Putamen (tissue), 1 donor: ENCODE results near the gene GIMAP6.
"Not testable (repeated sequence)": the region's sequence is repeated elsewhere in the genome, so short reads cannot be mapped to it uniquely, and the experiment has no call there.

ENCODE experiments used
- DNase-seq: peaks from one replicate; pipeline ENCODE4 v3.0.0-alpha.2; 2016; ENCODE audit warnings: low spot score

GIMAP6 gene

DNA sequence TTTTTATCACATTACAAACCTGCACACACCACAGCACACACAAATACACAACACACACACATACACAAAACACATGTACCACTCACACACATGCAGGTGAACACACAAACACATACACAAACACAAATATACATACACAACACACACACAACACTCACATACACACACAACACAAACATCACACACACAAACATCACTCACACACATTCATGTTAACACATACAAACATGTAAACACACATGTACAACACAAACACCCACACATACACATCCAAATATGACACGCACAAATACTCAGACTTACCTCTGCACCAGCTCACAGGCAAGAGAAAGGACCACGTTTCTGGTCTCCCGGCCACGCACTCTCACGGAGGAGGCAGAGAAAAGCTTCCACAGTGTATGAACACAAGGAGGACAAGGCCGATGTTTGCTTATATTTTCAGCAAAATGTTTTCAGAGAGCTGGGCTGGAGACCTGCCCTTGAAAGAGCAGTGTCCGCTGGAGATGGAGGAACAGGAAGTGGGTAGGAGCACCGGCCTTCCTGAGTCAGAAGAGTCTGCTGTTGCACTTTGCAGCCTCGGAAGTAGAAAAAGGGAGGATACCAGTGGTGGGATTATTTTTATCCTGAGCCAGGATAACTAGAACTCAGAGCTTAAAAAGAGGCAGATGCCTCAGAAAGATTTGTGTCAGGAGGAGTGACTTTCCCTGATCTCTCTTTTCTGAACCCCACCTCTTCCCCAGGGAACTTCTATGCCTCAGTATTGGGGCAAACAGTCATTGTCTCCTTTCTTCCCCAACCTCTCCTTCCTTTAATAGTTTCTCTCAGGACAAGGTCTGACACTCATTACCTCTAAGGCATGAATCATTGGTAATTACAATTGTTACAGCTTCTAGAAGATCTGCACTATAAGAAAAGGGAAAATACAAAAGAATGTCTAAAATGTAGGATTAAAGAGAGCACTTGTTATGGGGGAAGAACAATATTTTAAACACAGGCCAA lies at the start of gene GIMAP6:
TSS of gene GIMAP6 (minus strand) at position 520 of the 999 bp plus-strand sequence. CDS start 2,243 bp downstream, outside the sequence.
- no peak for DNase-seq

DNA sequence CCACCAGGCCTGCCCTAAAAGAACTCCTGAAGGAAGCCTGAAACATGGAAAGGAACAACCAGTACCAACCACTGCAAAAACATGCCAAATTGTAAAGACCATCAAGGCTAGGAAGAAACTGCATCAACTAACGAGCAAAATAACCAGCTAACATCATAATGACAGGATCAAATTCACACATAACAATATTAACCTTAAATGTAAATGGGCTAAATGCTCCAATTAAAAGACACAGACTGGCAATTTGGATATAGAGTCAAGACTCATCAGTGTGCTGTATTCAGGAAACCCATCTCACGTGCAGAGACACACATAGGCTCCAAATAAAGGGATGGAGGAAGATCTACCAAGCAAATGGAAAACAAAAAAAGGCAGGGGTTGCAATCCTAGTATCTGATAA lies 48.2 kb upstream of the GIMAP6 start:
- DNase-seq: not testable (repeated sequence)

DNA sequence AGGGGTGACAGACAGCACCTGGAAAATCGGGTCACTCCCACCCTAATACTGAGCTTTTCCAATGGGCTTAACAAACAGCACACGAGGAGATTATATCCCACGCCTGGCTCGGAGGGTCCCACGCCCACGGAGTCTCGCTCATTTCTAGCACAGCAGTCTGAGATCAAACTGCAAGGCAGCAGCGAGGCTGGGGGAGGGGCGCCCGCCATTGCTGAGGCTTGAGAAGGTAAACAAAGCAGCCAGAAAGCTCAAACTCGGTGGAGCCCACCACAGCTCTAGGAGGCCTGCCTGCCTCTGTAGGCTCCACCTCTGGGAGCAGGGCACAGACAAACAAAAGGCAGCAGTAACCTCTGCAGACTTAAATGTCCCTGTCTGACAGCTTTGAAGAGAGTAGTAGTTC lies 46.4 kb upstream of the GIMAP6 start:
- not testable (repeated sequence) for DNase-seq

DNA sequence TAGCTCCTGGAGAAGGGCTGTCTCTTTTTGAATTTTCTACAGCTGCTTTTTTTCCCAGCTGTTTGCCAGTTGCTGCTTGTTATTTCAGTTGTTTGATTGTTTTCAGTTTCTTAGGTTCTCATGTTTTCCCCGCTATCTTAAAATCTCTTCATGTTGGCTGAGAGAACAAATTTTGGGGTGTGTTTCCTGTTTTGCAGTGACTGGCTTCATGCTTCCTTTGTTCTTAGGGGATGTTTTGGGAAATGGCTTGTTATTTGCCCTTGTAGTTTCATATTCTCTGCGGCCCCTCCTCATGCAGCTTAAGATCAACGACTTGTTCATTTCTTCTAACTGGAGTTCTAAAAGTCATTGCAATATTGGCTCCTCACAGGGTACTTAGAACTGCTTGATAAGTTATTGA lies 44.7 kb upstream of the GIMAP6 start:
- not testable (repeated sequence) for DNase-seq

DNA sequence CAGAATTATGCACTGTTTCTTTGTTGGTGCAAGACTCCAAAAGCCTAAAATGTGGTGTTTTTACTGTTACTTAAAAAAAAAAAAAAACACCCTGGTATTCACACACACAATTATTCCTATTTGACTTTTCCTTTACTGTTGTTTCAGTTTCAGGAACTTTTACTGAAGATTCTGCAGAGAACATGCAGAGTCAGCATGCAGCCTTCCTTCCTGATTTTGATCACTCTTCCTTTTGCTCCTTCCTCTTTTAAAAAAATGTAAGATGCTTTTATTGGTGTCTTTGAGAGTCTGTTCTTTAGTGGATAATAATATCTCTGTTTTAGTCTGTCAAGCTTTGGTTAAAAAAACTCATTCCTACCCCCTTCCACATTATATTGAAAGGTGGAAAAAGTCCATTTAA lies 44.1 kb upstream of the GIMAP6 start:
- DNase-seq: not testable (repeated sequence)

DNA sequence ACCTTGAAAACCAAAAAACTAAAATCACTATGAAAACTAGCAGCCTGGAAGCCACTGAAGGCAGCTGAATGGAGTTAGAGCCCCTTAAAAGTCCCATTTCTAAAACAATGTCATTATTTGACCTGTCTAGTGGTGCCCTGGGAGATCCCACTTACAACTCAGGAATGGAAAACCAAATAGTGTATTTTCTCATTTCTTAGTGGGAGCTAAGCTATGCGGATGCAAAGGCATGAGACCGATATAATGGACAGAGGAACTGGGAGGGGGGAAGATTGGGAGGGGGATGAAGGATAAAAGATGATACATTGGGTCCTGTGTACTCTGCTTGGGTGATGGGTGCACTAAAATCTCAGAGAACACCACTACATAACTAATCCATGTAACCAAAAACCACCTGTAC lies 43.5 kb upstream of the GIMAP6 start:
- no peak for DNase-seq

DNA sequence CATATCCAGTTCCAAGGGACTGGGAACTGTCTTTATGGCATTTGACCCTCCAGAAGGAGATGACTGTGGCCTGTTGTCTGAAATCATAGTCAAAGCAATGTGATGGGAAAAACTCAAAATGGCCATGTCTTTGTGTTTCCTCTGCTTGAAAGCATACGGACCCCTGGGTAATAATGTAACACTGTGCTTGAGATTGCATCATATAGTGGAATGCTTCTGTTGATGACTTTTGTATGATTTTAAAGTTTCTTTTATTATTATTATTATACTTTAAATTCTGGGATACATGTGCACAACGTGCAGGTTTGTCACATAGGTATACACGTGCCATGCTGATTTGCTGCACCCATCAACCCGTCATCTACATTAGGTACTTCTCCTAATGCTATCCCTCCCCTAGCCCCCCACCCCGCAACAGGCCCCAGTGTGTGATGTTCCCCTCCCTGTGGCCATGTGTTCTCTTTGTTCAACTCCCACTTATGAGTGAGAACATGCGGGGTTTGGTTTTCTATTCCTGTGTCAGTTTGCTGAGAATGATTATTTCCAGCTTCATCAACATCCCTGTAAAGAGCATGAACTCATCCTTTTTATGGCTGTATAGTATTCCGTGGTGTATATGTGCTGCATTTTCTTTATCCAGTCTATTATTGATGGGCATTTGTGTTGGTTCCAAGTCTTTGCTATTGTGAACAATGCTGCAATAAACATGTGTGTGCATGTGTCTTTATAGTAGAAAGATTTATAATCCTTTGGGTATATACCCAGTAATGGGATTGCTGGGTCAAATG lies 39.8 kb upstream of the GIMAP6 start:
- DNase-seq: not testable (repeated sequence)

DNA sequence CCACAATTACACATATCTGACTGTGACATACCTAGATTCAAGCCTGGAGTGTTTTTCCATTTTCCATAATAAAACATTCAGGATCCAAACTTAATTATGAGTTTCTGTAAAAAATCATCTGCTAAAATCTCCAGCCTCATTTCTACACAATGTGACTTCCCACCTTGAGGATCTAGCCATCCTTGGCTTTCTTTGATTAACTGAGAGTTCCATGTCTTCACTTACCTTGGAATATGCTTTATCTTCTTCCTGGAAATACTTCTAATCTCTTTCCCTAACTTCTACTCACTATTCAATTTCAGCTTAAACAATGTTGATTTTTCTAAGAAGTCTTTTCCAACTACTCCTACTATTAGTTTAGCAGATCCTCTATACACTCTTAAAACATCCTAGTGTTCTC lies 36.8 kb upstream of the GIMAP6 start:
- no peak for DNase-seq

DNA sequence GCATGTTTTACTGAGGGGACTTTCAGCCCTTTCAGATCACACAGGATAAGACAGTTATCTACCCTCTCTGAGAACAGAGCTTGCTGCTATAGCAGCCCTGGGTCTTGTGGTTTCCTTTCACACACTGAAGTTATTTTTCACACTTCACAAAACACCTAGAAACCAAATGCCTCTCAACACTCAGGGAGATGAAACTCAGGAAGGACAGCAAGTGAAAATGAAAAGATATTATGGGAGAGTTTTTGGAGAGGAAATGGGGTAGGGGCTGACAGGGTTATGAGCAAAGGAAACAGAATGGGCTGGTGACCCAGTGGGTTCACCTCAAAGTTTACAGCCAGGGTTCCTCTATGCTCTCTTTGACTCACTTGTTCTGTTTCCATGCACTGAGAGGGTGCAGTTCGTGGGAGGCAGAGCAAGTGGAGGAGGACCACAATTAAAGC lies 36.3 kb upstream of the GIMAP6 start:
- no peak for DNase-seq

DNA sequence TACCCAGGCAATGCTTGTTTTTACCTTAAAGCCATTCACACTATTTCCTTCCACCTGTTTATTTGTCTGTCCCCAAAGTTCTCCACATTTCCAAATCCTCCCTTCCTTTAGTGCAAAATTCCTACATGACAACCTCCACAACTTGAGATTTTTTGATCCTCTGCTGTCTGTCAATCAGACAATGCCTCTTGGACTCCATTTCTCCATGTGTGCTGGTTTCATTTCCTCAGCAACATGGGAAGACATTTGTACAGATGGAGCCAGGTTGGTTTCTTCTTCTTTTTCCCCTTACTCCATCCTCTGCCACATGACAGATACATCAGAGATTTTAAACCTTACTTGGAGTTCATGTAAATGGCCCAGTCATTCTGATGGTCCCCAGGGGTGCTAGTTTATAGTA lies 34.2 kb upstream of the GIMAP6 start:
- DNase-seq: no peak

DNA sequence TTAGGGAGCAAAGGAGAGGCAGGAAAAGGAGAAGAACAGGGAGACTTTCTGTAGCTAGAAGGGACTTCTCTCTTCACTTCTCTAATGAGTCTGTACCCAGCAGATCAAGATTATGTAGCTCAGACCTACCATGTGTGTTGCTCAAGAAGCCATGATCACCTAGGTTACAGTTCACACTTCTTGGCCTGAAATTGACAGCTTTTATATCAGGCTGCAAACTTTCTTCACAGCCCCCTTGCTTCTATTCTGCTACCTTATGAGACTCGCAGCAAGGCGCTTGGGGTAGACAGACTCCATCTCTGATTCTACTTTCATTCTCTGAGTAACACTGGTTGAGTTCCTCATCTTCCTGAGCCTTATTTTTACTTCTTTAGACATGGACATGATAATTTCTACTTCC lies 33.7 kb upstream of the GIMAP6 start:
- DNase-seq: no peak

DNA sequence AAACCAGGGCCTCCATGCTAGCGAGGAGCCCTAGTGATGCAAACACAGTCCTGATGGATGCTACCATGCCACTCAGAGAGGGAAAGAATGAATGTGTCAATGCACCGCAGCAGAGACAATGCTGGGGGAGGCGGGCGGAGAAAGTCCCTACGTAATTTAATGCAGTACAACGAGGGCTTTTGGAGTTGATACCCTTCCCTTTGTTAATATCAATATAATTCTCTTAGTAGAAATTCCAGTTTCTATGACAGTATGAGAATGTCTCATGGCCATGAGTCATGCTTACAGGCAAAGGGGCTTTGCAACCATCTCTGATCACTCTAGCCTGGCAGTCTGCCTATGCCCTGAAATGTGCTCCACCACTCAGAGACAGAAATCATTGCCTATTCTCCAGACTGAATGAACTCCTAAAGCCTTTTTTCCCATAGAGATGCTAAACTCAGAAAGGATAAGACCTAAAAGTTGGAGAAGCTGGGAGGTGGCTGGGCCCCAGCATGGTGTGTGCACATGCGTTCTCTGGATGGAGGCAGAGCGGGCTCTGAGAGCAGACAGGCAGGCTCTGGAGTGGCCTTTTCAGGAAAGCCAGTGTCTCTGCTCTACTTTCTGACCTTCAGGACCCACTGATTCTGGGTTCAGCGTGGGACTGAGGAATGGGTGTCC lies 33.0 kb upstream of the GIMAP6 start:
- no peak for DNase-seq

DNA sequence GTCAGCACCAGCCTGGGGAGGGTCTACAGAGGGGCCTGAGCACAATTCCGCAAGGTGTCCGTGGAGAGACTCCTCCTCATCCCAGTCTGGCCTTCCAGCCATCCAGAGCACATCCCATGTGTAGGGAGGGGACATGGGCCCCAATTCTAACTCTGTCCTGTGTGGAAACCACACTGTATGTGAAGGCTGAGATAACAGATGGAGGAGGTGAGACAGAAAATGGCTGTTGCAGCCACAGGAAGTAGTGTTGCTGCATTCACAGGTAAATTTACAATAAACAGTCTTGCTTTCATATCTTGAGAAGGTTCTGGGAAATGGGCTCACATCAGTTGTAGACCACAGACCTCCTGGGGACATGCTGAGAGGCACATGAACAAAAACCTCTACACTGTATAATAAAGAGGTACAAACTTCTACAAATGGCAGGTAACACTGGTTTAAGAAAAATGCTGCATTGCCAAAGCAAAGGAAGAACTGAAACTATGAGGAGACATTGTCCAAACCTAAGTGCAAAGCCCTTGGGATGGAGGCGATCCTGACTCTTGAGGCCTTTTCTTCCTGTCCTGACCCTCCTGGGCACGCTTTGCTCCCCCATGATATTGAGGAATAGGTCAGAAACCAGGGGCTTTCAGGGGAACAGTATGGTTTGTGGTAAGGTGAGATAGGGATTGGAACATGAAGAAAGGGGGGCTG lies 31.8 kb upstream of the GIMAP6 start:
- DNase-seq: no peak

DNA sequence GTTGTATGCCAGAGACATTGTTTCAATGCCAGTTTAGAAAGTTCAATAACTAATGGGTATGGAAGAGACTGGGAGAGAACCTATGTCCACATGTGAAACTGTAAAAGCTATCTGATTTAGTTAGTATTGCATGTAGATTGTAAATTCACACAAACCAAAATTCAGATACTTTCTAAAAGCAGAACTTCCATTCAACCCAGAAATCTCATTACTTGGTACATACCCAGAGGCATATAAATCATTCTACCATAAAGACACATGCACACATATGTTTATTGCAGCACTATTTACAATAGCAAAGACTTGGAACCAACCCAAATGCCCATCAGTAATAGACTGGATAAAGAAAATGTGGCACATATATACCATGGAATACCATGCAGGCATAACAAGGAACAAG lies 30.6 kb upstream of the GIMAP6 start:
- DNase-seq: not testable (repeated sequence)

DNA sequence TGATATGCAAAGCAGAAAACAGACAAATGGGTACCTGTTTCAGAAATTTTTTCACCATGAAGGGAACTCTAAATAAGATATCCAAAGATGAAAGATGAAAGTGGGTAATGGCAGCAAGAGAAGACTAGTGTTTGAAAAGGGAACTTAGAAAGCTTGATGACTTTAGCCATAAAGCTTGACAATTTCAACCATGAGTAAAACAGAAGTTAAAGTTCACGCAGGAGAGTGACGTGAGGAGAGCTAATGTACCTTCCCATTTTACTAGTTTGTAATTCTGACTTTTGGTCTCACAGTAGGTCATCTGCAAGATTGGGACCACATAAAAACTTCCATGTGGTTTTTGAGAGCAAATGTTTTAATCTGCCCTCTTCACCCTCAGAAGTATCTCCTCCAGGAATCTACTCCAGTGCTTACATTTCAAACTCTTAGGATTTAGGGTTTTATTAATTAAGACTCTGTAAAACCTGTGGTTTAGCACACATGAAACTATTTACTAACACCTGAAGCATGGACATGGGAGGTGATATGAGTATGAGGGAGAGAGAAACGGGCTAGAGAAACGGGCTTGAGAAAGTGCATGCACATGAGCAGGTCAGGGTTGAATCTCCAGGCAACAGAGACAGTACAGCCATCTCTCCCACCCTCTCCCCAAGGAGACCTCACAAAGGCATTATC lies 28.9 kb upstream of the GIMAP6 start:
- DNase-seq: no peak

DNA sequence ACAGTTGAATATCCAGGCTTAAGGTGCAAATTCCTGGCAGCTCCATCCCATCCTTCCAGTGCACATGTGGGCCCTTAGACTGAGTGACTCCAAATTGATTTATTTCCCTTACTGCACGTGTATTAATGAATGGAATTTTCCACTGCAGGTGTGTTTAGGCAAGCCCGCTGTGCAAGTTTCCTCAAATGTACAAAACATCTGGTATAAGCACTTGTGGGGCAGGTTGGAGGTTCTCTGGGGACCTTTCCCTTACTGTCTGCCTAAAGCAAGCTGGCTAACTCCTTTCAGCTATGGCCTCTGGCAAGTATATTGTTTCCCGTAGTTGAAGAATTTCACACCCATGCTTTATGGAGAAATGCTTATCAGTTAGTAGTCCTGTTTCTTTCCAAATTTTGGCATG lies 25.3 kb upstream of the GIMAP6 start:
- DNase-seq: no peak

DNA sequence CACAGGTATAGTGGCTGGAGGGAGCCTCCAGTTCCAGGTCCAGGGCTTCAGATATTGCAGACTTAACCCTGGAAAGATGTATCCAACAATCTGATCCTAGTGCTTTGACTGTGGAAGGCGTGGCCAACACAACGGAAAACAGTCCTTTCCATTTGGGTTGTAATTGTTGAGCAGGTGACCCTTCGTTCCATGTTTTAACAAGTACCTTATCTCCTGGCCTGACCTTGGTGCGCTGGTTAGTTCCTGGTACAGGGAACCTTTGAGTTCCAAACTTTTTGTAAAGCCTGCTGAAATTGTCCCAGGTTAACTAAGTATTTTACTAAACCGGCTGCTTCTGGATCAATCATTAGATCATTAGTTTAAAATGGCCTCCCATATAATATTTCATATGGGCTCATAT lies 23.9 kb upstream of the GIMAP6 start:
- no peak for DNase-seq

DNA sequence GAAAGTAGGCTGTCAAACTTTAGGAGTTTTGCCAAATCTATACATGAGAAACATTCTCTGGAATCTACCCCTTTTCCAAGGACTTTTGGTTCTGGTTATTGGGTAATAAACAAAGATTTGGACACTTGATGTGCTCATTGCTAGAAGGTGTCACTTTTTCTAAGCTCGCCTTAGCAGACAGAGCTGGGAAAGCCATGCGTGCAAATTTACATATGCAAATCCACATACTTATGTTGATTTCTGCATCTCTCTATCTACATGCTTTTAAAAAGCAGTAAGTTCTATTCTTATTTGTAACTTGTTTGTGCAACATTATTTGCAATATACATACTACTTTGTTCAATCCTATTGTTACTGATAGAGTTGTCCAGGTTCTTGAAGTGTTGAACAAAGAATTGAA lies 22.5 kb upstream of the GIMAP6 start:
- no peak for DNase-seq

DNA sequence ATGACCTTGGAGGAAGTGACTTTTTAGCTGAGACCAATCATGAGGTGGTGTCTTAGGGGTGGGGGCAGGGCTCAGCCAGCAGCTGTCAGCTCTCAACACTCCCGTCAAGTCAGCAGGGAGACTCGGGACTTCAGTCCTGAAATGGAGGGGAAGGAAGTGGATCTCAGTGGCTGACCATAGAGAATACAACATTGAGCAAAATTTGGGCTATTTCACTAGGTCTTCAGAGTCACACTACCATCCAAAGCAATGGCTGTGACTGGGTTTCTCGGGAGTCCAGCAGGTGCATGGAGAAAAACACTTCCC lies 16.8 kb upstream of the GIMAP6 start:
- no peak for DNase-seq

DNA sequence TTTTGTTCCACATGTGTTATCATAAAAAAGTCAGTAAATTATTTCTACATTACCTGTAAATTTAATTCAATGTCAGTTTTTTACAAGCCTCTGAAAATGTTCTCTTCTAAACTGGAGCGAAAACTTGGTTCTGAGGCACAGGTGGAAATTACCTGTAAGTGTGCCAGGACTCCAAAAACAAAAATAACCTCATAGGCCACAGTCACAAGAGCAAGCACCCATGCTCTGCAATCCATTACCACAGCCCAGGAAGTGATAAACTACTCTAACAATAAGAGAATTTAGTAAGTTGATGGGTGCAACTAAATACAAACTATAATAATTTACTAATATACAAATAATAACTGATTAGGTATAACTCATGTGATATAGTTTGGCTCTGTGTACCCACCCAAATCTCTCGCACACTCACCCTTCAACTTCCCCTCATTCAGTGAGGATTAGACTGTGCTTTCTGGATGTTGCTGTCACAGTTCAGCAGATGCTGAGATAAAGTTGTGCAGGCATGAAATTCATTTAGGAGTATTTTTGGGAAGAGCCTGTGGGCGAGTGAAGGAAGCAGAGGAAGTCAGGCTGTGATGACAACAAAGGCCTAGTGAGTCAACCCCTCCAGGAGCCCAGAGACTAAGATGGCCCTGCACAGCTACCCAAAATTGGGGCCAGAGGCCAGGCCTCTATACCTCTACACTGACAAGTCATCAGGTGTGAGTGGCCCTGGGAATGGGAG lies 16.3 kb upstream of the GIMAP6 start:
- DNase-seq: no peak
